GM12891 (cell line): ENCODE data around the gene RANBP3.

Source experiments
- PAX5 ChIP-seq: IDR thresholded peaks from 2 replicates; pipeline ENCODE4 v1.6.1; 2011; ENCODE audit warnings: low read length, moderate library complexity, mild to moderate bottlenecking; ENCODE audit not compliant: insufficient read depth, severe bottlenecking
- POLR2A ChIP-seq: IDR thresholded peaks from 2 replicates; pipeline ENCODE4 v1.6.1; 2011; ENCODE audit warnings: low read depth, low read length, control low read depth
- POLR2AphosphoS5 ChIP-seq: IDR thresholded peaks from 2 replicates; pipeline ENCODE4 v1.6.1; 2011; ENCODE audit warnings: low read depth, low read length, control low read depth
- POU2F2 ChIP-seq: IDR thresholded peaks from 2 replicates; pipeline ENCODE4 v1.6.1; 2011; ENCODE audit warnings: low read depth, mild to moderate bottlenecking, control low read depth, low read length, moderate library complexity
- SPI1 ChIP-seq: IDR thresholded peaks from 2 replicates; pipeline ENCODE4 v1.6.1; 2011; ENCODE audit warnings: low read depth, low read length, control low read depth
- TAF1 ChIP-seq: IDR thresholded peaks from 2 replicates; pipeline ENCODE4 v1.6.1; 2011; ENCODE audit warnings: low read depth, low read length, control low read depth

DNA sequence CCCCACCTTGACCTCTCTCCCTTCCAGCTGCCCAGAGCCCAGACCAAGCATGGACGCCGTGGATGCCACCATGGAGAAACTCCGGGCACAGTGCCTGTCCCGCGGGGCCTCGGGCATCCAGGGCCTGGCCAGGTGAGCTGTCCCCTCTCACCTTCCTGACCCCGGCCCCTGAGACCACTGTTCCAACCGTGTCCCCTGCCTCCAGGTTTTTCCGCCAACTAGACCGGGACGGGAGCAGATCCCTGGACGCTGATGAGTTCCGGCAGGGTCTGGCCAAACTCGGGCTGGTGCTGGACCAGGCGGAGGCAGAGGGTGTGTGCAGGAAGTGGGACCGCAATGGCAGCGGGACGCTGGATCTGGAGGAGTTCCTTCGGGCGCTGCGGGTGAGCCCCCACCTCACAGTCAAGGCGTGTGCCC lies 63.6 kb downstream of the RANBP3 start:
- TF ChIP-seq POLR2A, result no peak; the same call in 1 of the 2 replicates
- TF ChIP-seq POLR2AphosphoS5, result no peak
- TF ChIP-seq TAF1, result no peak
- TF ChIP-seq SPI1, result no peak
- TF ChIP-seq POU2F2, result no peak
- TF ChIP-seq PAX5, result no peak
